ENCODE results near the gene PQBP1. TPM values are rescaled to one million over a fixed set of nuclear protein-coding genes. Genes with fewer than 3 reads are reported as not detected.

Gene PQBP1
- total RNA-seq, 1 donor from 2014 or later: 101 TPM

- H3K36me3 Mint-ChIP-seq (ENCODE audit: low read depth, unreplicated experiment): peaks cover 4% of the 10 kb centered on the region
- peak; percentile 97 for FAIRE-seq
- Histone ChIP-seq H4K20me1 (ENCODE audit: insufficient read depth, low read length) (peaks cover 13% of the 10 kb centered on the region), H3K27me3 (ENCODE audit: insufficient read depth, low read length) (no peaks in the 10 kb centered on the region), H3K4me2 (ENCODE audit: low read length) (peak overlapping the region; percentile 87), H3K79me2 (ENCODE audit: insufficient read depth, low read length) (no peaks in the 10 kb centered on the region), H3K4me1 (ENCODE audit: insufficient read depth, low read length) (peaks cover 21% of the 10 kb centered on the region), H3K36me3 (ENCODE audit: insufficient read depth, low read length) (peaks cover 2% of the 10 kb centered on the region), H3K9ac (ENCODE audit: low read length) (peak overlapping the region; percentile 27), H3K27ac (ENCODE audit: low read depth, low read length) (no peak overlapping the region), H3K9me3 (ENCODE audit: insufficient read depth, low read depth, low read length) (no peaks in the 10 kb centered on the region), H2AFZ (ENCODE audit: low read depth, low read length) (no peak overlapping the region), H3K4me3 (ENCODE audit: insufficient read depth, low read depth, low read length) (no peak overlapping the region)
- H3K27me3 Mint-ChIP-seq (ENCODE audit: low read depth, unreplicated experiment): no peaks in the 10 kb centered on the region
- H3K4me1 Mint-ChIP-seq (ENCODE audit: low read depth, unreplicated experiment): peaks cover 11% of the 10 kb centered on the region
- H3K9me3 Mint-ChIP-seq (ENCODE audit: unreplicated experiment): no peaks in the 10 kb centered on the region
- DNase-seq (ENCODE audit: low read depth): no peak
- peak overlapping the region; percentile 87 for H3K27ac Mint-ChIP-seq (ENCODE audit: unreplicated experiment)
- H3K4me3 Mint-ChIP-seq (ENCODE audit: unreplicated experiment): peak overlapping the region; percentile 43
- TF ChIP-seq, protein P1, sequence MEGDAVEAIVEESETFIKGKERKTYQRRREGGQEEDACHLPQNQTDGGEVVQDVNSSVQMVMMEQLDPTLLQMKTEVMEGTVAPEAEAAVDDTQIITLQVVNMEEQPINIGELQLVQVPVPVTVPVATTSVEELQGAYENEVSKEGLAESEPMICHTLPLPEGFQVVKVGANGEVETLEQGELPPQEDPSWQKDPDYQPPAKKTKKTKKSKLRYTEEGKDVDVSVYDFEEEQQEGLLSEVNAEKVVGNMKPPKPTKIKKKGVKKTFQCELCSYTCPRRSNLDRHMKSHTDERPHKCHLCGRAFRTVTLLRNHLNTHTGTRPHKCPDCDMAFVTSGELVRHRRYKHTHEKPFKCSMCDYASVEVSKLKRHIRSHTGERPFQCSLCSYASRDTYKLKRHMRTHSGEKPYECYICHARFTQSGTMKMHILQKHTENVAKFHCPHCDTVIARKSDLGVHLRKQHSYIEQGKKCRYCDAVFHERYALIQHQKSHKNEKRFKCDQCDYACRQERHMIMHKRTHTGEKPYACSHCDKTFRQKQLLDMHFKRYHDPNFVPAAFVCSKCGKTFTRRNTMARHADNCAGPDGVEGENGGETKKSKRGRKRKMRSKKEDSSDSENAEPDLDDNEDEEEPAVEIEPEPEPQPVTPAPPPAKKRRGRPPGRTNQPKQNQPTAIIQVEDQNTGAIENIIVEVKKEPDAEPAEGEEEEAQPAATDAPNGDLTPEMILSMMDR (IDR thresholded peaks at IDR 0.05; ENCODE audit: insufficient read depth, low read depth, low read length): no peak
Observed at GRCh38 chrX:48919947-48920717, 22.4 kb downstream of the PQBP1 start.

- H4K20me1 ChIP-seq (ENCODE audit: insufficient read depth, low read length): peaks cover 13% of the 10 kb centered on the region
- no peak for TF ChIP-seq EZH2 (IDR thresholded peaks at IDR 0.05; ENCODE audit: insufficient read depth, low read length)
- TF ChIP-seq, protein P1 (IDR thresholded peaks at IDR 0.05; ENCODE audit: insufficient read depth, low read depth, low read length): no peak
- H3K36me3 Mint-ChIP-seq (ENCODE audit: low read depth, unreplicated experiment): peaks cover 4% of the 10 kb centered on the region
- H3K27ac Mint-ChIP-seq (ENCODE audit: unreplicated experiment): no peak overlapping the region
- H3K36me3 ChIP-seq (ENCODE audit: insufficient read depth, low read length): peaks cover 6% of the 10 kb centered on the region
- no peak overlapping the region for H3K27ac ChIP-seq (ENCODE audit: low read depth, low read length)
- H3K27me3 Mint-ChIP-seq (ENCODE audit: low read depth, unreplicated experiment): no peaks in the 10 kb centered on the region
- H3K4me1 ChIP-seq (ENCODE audit: insufficient read depth, low read length): peaks cover 21% of the 10 kb centered on the region
- no peaks in the 10 kb centered on the region for H3K9me3 ChIP-seq (ENCODE audit: insufficient read depth, low read depth, low read length)
- peaks cover 11% of the 10 kb centered on the region for H3K4me1 Mint-ChIP-seq (ENCODE audit: low read depth, unreplicated experiment)
- H3K9me3 Mint-ChIP-seq (ENCODE audit: unreplicated experiment): no peaks in the 10 kb centered on the region
- no peaks in the 10 kb centered on the region for H3K79me2 ChIP-seq (ENCODE audit: insufficient read depth, low read length)
- no peak overlapping the region for H3K4me3 Mint-ChIP-seq (ENCODE audit: unreplicated experiment)
- H2AFZ ChIP-seq (ENCODE audit: low read depth, low read length): no peak overlapping the region
- H3K4me3 ChIP-seq (ENCODE audit: insufficient read depth, low read depth, low read length): no peak overlapping the region
- FAIRE-seq (no peak), DNase-seq (ENCODE audit: low read depth) (no peak)
- no peak overlapping the region for H3K4me2 ChIP-seq (ENCODE audit: low read length)
- H3K27me3 ChIP-seq (ENCODE audit: insufficient read depth, low read length): no peaks in the 10 kb centered on the region
- H3K9ac ChIP-seq (ENCODE audit: low read length): no peak overlapping the region
Observed at GRCh38 chrX:48920718-48921104, 23.0 kb downstream of the PQBP1 start.

DNA sequence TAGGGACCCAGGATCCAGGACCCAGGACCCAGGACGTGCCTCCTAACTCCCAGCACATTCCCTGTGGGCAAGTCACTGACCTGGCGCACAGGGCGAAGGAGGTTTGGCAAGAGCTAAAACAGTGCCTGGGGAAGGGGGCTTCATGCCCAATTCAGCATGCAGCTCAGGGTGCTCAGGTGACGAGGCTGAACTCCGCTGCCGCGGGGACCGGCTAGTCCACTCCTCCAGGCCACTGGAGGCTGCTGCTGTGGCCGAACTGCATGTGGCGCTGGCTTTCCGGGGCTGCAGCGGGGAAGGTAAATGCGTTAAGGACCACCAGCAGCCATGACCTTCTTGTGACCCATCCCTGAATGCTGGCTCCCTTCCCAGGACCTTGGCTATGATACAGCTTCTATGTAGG, 26.0 kb downstream of the PQBP1 start:
- Mint-ChIP-seq H3K27ac (ENCODE audit: unreplicated experiment) (no peak overlapping the region), H3K4me1 (ENCODE audit: low read depth, unreplicated experiment) (peaks cover 11% of the 10 kb centered on the region), H3K36me3 (ENCODE audit: low read depth, unreplicated experiment) (peaks cover 8% of the 10 kb centered on the region), H3K27me3 (ENCODE audit: low read depth, unreplicated experiment) (no peaks in the 10 kb centered on the region), H3K4me3 (ENCODE audit: unreplicated experiment) (no peak overlapping the region), H3K9me3 (ENCODE audit: unreplicated experiment) (no peaks in the 10 kb centered on the region)
- H2AFZ ChIP-seq (ENCODE audit: low read depth, low read length): no peak overlapping the region
- DNase-seq (ENCODE audit: low read depth) (no peak), FAIRE-seq (no peak)
- H3K4me3 ChIP-seq (ENCODE audit: insufficient read depth, low read depth, low read length): no peak overlapping the region
- no peak overlapping the region for H3K9ac ChIP-seq (ENCODE audit: low read length)
- TF ChIP-seq EZH2 (IDR thresholded peaks at IDR 0.05; ENCODE audit: insufficient read depth, low read length): no peak
- TF ChIP-seq, protein P1 (IDR thresholded peaks at IDR 0.05; ENCODE audit: insufficient read depth, low read depth, low read length): no peak
- H3K27me3 ChIP-seq (ENCODE audit: insufficient read depth, low read length): no peaks in the 10 kb centered on the region
- no peak overlapping the region for H3K4me2 ChIP-seq (ENCODE audit: low read length)
- H3K4me1 ChIP-seq (ENCODE audit: insufficient read depth, low read length): peaks cover 13% of the 10 kb centered on the region
- peaks cover 21% of the 10 kb centered on the region for H4K20me1 ChIP-seq (ENCODE audit: insufficient read depth, low read length)
- H3K79me2 ChIP-seq (ENCODE audit: insufficient read depth, low read length): peaks cover 4% of the 10 kb centered on the region
- H3K9me3 ChIP-seq (ENCODE audit: insufficient read depth, low read depth, low read length): no peaks in the 10 kb centered on the region
- peaks cover 6% of the 10 kb centered on the region for H3K36me3 ChIP-seq (ENCODE audit: insufficient read depth, low read length)
- H3K27ac ChIP-seq (ENCODE audit: low read depth, low read length): no peak overlapping the region

Data from astrocyte (in vitro differentiated cells and primary cell).